GM13976 (cell line): ENCODE data around the gene IGFL2.

Experiments
- DNase-seq: peaks from one replicate; pipeline ENCODE4 v3.0.0; 2012; ENCODE audit warnings: low spot score
- in situ Hi-C: fragments of 300-500 bp; cut with MboI; formaldehyde crosslinking; loops from one replicate; pipeline ENCODE4 v1.12.0; 2022; ENCODE audit warnings: low sequenced_read_pairs, mixed read lengths, inconsistent platforms; ENCODE audit not compliant: unreplicated experiment
- TF ChIP-seq, protein P1 (sequence below): IDR thresholded peaks from 2 replicates; pipeline ENCODE4 v1.5.1; 2012; ENCODE audit warnings: borderline replicate concordance, mild to moderate bottlenecking; ENCODE audit not compliant: insufficient read depth; ENCODE audit errors: extremely low read depth, missing control alignments, control extremely low read depth

IGFL2 gene

DNA sequence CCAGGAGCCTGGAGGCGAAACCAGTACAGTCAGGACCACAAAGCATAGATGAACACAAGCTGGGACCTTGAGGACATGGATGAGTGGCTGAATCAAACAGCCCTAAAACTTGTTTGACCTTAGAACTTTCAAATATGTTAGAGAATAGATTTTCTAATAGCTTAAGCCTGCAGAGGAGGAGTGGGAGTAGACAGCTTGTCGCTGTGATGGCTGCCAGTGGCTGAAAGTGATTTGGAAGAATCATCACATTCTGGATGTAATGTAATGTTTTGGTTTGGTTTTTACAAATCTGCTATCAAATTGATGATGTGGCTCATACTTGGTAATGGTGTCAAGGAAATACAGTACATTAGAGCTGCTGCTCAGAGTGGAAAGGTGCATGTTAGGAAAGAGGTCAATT lies 35.5 kb upstream of the IGFL2 start:
- no peak for DNase-seq
- TF ChIP-seq, protein P1, sequence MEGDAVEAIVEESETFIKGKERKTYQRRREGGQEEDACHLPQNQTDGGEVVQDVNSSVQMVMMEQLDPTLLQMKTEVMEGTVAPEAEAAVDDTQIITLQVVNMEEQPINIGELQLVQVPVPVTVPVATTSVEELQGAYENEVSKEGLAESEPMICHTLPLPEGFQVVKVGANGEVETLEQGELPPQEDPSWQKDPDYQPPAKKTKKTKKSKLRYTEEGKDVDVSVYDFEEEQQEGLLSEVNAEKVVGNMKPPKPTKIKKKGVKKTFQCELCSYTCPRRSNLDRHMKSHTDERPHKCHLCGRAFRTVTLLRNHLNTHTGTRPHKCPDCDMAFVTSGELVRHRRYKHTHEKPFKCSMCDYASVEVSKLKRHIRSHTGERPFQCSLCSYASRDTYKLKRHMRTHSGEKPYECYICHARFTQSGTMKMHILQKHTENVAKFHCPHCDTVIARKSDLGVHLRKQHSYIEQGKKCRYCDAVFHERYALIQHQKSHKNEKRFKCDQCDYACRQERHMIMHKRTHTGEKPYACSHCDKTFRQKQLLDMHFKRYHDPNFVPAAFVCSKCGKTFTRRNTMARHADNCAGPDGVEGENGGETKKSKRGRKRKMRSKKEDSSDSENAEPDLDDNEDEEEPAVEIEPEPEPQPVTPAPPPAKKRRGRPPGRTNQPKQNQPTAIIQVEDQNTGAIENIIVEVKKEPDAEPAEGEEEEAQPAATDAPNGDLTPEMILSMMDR = no peak
- in situ Hi-C loops = no loop called here

DNA sequence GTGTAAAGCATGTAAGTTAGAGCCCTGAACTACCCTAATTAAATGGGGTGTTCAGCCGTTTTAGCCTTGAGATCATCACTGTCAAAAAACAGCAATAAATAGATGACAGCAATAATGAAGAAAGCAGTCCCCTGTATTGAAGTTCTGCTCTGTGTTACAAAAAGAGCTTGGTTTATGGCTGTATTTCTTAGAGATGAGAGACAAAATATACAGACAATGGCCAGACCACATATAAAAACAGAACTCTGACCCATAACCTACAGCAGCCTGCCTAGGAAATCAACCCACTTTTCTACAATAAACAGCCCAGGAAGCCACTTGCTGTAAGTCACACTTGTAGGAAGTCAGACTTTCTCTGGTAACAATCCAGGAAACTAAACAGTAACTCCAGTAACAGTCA lies 34.3 kb upstream of the IGFL2 start:
- DNase-seq = no peak
- TF ChIP-seq, protein P1 = no peak
- in situ Hi-C loops = no loop called here

DNA sequence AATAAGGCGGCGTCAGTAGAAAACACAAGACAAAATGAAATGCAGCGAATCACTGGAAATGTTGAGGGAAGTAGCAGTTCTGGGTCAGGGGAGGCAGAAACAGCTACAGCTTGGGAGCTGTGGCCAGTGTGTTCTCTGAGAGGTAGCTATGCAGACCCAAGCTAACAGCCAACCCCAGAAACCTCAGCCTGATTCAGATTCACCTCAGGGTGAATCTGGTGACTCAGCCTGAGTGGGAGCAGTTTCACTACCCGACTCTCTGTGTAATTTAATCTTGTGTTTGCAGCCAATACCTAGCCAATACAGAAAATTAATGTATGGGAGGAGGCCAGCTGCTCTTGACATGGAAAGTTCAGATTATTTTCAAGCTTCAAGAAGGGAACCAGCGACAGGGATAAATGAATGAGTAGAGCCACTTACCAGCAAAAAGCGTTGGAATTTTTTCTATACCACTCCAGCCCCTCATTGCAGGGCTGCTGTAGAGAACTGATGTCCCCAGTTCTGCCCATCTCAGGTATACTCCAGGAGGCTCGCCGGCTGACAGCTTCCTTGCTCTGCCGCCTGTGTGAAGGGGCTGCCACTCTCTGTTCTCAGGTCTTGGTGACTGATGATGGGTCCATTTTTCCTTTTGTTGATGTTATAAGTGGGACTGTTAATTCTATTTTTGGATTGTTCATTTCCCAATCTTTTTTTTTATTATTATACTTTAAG lies 32.5 kb upstream of the IGFL2 start:
- TF ChIP-seq, protein P1 = no peak
- in situ Hi-C loops = no loop called here
- DNase-seq = peak; percentile 69

DNA sequence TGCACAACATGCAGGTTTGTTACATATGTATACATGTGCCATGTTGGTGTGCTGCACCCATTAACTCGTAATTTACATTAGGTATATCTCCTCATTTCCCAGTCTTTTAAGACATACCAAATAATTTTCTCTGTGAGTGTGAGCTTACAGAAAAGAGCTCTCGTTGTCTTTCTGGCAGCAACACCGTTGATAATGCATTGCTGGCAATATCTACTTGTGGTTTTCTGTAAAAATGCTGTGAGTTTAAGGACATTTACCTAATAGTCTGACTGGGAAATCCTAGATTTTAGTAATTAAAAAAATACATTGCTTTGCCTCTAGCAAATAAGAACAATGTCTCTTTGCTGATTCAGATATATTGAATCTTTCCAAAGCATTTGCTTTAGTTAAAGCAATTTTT lies 31.9 kb upstream of the IGFL2 start:
- in situ Hi-C loops = no loop called here
- no peak for DNase-seq
- TF ChIP-seq, protein P1 = no peak

DNA sequence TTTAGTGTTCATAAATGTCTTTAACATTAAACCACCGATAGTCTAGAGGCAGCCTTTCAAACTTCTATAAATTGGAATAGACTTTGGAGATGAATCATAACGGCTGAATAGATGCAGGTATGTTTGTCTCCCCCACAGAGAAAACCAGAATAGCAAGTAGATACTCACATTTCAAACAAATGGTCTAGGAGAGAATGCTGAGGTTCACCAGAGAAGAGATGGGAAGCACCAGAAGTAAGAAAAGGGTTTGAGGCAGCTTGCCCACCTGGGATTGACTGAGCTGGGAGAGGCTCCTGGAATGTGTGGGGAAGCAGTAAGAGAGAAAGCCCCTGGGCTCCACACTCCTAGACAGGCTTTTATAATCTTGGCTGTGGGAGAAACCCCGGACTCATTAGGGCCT lies 29.9 kb upstream of the IGFL2 start:
- TF ChIP-seq, protein P1 = no peak
- no peak for DNase-seq
- in situ Hi-C loops = no loop called here

DNA sequence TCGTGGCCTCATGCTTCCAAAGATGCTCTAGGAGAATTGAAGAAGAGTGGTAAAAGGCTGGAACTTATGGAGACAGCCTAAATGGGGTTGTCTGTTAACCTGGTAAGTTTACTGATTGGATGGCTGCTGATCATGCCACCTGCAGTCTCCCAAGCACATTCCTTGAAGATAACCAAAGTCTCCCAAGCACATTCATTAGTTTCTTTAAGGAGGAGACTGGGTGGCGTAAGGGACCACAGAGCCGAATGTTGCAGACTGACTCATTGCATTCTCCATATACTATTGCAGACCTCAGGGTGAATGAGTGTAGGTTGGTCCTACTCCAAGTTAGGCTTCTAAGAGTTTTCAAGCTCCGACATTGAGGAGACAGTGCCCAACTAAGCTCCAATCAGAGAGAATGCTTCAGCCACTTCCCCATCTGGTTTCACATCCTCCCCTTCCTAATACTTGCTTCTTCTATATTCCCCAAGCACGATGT lies 23.4 kb upstream of the IGFL2 start, which contains the start of gene IGFL3:
TSS of gene IGFL3 (minus strand) at position 51 of the 478 bp plus-strand sequence. CDS start at position 12, 39 bp downstream.
- DNase-seq = no peak
- in situ Hi-C loops = no loop called here

More for the DNA sequence above, 23.4 kb upstream of the IGFL2 start, which contains the start of gene IGFL3:
- TF ChIP-seq, protein P1 = no peak
